Measurements from ENCODE around the gene TMEM88. TPM values are rescaled to one million over a fixed set of nuclear protein-coding genes. Genes with fewer than 3 reads are reported as not detected.

The TMEM88 gene
- total and polyA plus RNA-seq, 2 of the 13 experiments (the other 11 are each of a cell fraction or from before 2014, with no cell fraction given): 0.31 to 0.66 TPM

DNA sequence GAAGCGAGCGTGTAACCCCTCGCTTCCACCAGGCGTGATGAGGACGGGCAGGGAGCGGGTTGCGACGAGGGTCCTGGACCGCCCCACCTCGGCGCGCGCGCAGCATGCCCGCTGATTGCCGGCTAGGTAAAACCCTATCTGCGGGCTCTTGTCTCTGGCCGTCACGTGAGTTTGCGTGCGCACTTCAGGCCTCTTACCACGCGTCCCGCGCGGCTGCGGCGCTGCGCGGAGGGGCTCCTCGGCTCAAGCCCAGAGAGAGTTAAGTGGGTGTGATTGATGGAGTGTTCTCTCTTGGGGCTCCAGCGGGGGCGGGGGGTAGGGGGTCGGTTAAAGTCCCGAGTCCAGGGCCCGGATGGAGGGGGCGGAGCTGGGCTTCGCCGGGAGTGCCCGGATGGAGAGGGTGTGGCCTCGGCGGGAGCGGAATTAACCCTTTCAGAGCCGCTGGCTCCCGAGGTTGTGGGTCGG, 12.9 kb upstream of the TMEM88 start (continued):
- TF ChIP-seq, protein P1, sequence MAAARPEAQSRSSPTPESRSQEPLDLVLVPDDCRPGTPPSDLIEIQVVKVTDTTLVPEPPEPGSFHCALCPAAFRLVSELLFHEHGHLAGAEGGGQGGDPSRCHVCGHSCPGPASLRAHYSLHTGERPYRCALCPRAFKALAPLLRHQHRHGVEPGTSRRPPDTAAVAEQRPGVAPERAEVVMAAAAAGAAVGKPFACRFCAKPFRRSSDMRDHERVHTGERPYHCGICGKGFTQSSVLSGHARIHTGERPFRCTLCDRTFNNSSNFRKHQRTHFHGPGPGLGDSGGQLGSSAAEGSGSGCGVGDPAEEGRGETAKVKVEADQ (CRISPR knock-in tag; IDR thresholded peaks at IDR 0.05; ENCODE audit: borderline replicate concordance): no peak
- TF ChIP-seq ZMYM3 (CRISPR knock-in tag; IDR thresholded peaks at IDR 0.05) (no peak), ZNF879 (CRISPR knock-in tag; IDR thresholded peaks at IDR 0.05) (no peak), ZNF10 (CRISPR knock-in tag; IDR thresholded peaks at IDR 0.05; ENCODE audit: borderline replicate concordance, low read depth) (no peak), JUND (CRISPR knock-in tag; IDR thresholded peaks at IDR 0.05) (no peak; the same call in 1 of the 2 replicates), HDAC2 (CRISPR knock-in tag; IDR thresholded peaks at IDR 0.05) (no peak), ZNF589 (CRISPR knock-in tag; conservative IDR thresholded peaks at IDR 0.05) (no peak), ZNF792 (CRISPR knock-in tag; IDR thresholded peaks at IDR 0.05) (no peak), PLRG1 (conservative IDR thresholded peaks at IDR 0.05) (no peak), ZNF235 (CRISPR knock-in tag; IDR thresholded peaks at IDR 0.05; ENCODE audit: borderline replicate concordance) (no peak)
- TF ChIP-seq, protein P2, sequence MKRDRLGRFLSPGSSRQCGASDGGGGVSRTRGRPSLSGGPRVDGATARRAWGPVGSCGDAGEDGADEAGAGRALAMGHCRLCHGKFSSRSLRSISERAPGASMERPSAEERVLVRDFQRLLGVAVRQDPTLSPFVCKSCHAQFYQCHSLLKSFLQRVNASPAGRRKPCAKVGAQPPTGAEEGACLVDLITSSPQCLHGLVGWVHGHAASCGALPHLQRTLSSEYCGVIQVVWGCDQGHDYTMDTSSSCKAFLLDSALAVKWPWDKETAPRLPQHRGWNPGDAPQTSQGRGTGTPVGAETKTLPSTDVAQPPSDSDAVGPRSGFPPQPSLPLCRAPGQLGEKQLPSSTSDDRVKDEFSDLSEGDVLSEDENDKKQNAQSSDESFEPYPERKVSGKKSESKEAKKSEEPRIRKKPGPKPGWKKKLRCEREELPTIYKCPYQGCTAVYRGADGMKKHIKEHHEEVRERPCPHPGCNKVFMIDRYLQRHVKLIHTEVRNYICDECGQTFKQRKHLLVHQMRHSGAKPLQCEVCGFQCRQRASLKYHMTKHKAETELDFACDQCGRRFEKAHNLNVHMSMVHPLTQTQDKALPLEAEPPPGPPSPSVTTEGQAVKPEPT (CRISPR knock-in tag; IDR thresholded peaks at IDR 0.05; ENCODE audit: low read depth): no peak
- TF ChIP-seq, protein P3, sequence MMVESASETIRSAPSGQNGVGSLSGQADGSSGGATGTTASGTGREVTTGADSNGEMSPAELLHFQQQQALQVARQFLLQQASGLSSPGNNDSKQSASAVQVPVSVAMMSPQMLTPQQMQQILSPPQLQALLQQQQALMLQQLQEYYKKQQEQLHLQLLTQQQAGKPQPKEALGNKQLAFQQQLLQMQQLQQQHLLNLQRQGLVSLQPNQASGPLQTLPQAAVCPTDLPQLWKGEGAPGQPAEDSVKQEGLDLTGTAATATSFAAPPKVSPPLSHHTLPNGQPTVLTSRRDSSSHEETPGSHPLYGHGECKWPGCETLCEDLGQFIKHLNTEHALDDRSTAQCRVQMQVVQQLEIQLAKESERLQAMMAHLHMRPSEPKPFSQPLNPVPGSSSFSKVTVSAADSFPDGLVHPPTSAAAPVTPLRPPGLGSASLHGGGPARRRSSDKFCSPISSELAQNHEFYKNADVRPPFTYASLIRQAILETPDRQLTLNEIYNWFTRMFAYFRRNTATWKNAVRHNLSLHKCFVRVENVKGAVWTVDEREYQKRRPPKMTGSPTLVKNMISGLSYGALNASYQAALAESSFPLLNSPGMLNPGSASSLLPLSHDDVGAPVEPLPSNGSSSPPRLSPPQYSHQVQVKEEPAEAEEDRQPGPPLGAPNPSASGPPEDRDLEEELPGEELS (CRISPR knock-in tag; IDR thresholded peaks at IDR 0.05): no peak
- TF ChIP-seq, protein P4, sequence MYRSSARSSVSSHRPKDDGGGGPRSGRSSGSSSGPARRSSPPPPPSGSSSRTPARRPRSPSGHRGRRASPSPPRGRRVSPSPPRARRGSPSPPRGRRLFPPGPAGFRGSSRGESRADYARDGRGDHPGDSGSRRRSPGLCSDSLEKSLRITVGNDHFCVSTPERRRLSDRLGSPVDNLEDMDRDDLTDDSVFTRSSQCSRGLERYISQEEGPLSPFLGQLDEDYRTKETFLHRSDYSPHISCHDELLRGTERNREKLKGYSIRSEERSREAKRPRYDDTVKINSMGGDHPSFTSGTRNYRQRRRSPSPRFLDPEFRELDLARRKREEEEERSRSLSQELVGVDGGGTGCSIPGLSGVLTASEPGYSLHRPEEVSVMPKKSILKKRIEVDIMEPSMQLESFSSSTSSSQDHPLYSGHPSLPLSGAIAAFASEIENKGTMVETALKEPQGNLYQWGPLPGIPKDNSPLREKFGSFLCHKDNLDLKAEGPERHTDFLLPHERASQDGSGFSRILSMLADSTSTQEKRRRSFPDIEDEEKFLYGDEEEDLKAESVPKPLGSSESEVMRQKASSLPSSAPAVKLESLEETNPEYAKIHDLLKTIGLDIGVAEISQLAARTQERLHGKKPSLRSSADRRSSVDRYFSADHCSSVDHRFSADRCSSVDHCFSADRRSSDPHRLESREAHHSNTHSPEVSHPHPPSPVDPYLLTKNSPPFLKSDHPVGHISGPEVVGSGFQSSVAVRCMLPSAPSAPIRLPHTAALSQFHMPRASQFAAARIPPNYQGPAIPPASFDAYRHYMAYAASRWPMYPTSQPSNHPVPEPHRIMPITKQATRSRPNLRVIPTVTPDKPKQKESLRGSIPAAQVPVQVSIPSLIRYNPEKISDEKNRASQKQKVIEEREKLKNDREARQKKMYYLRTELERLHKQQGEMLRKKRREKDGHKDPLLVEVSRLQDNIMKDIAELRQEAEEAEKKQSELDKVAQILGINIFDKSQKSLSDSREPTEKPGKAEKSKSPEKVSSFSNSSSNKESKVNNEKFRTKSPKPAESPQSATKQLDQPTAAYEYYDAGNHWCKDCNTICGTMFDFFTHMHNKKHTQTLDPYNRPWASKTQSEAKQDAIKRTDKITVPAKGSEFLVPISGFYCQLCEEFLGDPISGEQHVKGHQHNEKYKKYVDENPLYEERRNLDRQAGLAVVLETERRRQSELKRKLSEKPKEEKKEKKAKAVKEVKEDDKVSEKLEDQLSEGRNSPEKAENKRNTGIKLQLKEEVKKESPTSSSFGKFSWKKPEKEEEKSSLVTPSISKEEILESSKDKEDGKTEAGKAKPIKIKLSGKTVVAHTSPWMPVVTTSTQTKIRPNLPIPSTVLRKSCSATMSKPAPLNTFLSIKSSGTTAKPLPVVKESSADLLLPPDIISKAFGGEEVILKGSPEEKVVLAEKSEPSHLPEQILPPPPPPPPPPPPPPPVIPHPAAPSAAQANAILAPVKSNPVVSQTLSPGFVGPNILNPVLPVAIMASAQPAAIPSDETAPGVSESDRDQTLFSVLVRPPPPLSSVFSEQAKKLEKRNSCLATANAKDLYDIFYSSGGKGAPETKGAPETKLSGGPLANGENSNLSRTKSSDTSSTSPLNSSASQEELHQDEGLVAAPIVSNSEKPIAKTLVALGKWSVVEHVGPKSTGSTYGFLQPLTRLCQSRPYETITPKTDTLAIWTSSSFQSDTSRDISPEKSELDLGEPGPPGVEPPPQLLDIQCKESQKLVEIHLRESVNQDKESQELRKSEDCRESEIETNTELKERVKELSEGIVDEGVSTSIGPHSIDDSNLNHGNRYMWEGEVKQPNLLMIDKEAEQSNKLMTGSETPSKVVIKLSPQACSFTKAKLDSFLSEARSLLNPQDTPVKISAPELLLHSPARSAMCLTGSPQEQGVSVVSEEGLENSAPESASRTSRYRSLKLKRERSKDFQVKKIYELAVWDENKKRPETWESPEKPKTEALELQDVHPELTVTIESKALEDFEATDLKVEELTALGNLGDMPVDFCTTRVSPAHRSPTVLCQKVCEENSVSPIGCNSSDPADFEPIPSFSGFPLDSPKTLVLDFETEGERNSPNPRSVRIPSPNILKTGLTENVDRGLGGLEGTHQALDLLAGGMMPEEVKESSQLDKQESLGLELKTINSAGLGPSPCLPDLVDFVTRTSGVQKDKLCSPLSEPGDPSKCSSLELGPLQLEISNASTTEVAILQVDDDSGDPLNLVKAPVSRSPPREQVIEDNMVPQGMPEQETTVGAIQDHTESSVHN (CRISPR knock-in tag; IDR thresholded peaks at IDR 0.05): no peak
- TF ChIP-seq, protein P5, sequence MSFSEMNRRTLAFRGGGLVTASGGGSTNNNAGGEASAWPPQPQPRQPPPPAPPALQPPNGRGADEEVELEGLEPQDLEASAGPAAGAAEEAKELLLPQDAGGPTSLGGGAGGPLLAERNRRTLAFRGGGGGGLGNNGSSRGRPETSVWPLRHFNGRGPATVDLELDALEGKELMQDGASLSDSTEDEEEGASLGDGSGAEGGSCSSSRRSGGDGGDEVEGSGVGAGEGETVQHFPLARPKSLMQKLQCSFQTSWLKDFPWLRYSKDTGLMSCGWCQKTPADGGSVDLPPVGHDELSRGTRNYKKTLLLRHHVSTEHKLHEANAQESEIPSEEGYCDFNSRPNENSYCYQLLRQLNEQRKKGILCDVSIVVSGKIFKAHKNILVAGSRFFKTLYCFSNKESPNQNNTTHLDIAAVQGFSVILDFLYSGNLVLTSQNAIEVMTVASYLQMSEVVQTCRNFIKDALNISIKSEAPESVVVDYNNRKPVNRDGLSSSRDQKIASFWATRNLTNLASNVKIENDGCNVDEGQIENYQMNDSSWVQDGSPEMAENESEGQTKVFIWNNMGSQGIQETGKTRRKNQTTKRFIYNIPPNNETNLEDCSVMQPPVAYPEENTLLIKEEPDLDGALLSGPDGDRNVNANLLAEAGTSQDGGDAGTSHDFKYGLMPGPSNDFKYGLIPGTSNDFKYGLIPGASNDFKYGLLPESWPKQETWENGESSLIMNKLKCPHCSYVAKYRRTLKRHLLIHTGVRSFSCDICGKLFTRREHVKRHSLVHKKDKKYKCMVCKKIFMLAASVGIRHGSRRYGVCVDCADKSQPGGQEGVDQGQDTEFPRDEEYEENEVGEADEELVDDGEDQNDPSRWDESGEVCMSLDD (CRISPR knock-in tag; IDR thresholded peaks at IDR 0.05; ENCODE audit: borderline replicate concordance): no peak

Measured in HepG2 (cell line).